Brain microvascular endothelial cell (primary cell): ENCODE measurements around the gene ATP13A2.
"Not testable (repeated sequence)": the region's sequence is repeated elsewhere in the genome, so short reads cannot be mapped to it uniquely, and the experiment has no call there.

Experiments used
- DNase-seq: peaks from one replicate; pipeline ENCODE4 v3.0.0-alpha.2; 2020
- H3K27ac ChIP-seq: fragments of 250-450 bp; sonication (Bioruptor Pico); 2 replicates; pipeline ENCODE4 v1.5.1; 2020; ENCODE audit warnings: mild to moderate bottlenecking, moderate library complexity
- H3K27me3 ChIP-seq: fragments of 250-450 bp; sonication (Bioruptor Pico); replicated peaks from 2 replicates; pipeline ENCODE4 v1.5.1; 2020; ENCODE audit warnings: mild to moderate bottlenecking
- H3K36me3 ChIP-seq: fragments of 250-450 bp; sonication (Bioruptor Pico); replicated peaks from 2 replicates; pipeline ENCODE4 v1.5.1; 2020; ENCODE audit warnings: mild to moderate bottlenecking
- H3K4me3 ChIP-seq: 2 replicates; pipeline ENCODE4 v1.5.1; 2011; ENCODE audit warnings: low read depth, mild to moderate bottlenecking, control low read depth, low read length, moderate library complexity
- in situ Hi-C: cut with HindIII; loops from 2 replicates; pipeline ENCODE4 v1.10.0; 2017; ENCODE audit warnings: low sequenced_read_pairs, low pct_ligation_motif_present
- TF ChIP-seq, protein P1 (sequence below): IDR thresholded peaks from 2 replicates; pipeline ENCODE4 v1.5.1; 2011; ENCODE audit warnings: low read depth, mild to moderate bottlenecking, moderate library complexity, low read length, control low read depth, inconsistent platforms; ENCODE audit errors: missing control alignments

Gene ATP13A2

GRCh38 chr1:16956775-16957174 is 55.0 kb downstream of the ATP13A2 start:
- H3K27ac ChIP-seq, result no peak overlapping the region
- peaks cover 4% of the 10 kb centered on the region for H3K36me3 ChIP-seq
- no peaks in the 10 kb centered on the region for H3K27me3 ChIP-seq
- in situ Hi-C loops, result no loop called here
- no peak for DNase-seq
- TF ChIP-seq, protein P1, sequence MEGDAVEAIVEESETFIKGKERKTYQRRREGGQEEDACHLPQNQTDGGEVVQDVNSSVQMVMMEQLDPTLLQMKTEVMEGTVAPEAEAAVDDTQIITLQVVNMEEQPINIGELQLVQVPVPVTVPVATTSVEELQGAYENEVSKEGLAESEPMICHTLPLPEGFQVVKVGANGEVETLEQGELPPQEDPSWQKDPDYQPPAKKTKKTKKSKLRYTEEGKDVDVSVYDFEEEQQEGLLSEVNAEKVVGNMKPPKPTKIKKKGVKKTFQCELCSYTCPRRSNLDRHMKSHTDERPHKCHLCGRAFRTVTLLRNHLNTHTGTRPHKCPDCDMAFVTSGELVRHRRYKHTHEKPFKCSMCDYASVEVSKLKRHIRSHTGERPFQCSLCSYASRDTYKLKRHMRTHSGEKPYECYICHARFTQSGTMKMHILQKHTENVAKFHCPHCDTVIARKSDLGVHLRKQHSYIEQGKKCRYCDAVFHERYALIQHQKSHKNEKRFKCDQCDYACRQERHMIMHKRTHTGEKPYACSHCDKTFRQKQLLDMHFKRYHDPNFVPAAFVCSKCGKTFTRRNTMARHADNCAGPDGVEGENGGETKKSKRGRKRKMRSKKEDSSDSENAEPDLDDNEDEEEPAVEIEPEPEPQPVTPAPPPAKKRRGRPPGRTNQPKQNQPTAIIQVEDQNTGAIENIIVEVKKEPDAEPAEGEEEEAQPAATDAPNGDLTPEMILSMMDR, result no peak
- H3K4me3 ChIP-seq, result no peak overlapping the region

DNA sequence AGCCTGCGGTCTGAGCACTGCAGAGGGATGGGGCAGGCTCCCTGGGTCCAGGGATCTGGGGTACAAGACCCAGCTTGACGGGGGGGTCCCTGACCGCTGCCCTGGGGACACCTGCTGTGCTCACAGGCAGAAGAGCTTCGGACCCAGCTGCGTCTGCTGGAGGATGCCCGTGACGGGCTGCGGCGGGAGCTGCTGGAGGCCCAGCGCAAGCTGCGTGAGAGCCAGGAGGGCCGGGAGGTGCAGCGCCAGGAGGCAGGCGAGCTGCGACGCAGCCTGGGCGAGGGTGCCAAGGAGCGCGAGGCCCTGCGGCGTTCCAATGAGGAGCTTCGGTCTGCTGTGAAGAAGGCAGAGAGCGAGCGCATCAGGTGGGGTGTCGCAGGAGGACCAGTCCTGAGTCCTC is 56.5 kb downstream of the ATP13A2 start:
- in situ Hi-C loops, result no loop called here
- Histone ChIP-seq H3K4me3 (no peak overlapping the region), H3K36me3 (peaks cover 4% of the 10 kb centered on the region), H3K27me3 (no peaks in the 10 kb centered on the region), H3K27ac (no peak overlapping the region)
- no peak for DNase-seq
- TF ChIP-seq, protein P1, result no peak

DNA sequence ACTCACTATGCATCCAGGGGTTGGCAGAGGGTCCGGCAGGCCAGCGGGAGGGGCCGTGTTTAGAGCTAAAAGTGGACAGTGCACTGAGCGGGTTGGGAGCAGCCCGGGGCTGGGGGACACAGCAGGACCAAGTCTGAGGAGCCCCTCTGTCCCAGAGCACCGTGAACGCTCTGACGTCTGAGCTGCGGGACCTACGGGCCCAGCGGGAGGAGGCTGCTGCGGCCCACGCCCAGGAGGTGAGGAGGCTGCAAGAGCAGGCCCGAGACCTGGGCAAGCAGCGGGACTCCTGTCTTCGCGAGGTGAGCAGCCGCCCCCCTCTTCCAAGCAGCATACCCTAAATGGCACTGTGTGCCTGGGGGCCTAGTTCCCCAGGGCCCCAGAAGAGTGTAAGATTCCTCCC is 57.1 kb downstream of the ATP13A2 start:
- no peak overlapping the region for H3K4me3 ChIP-seq
- H3K27me3 ChIP-seq, result no peaks in the 10 kb centered on the region
- DNase-seq, result no peak
- in situ Hi-C loops, result no loop called here
- TF ChIP-seq, protein P1, result no peak
- no peak overlapping the region for H3K27ac ChIP-seq
- peaks cover 4% of the 10 kb centered on the region for H3K36me3 ChIP-seq

GRCh38 chr1:16952376-16952775 is 59.4 kb downstream of the ATP13A2 start:
- H3K27ac ChIP-seq, H3K4me3 ChIP-seq, H3K36me3 ChIP-seq, H3K27me3 ChIP-seq, DNase-seq, in situ Hi-C loops: not testable (repeated sequence)

- H3K27me3 ChIP-seq, H3K27ac ChIP-seq, DNase-seq, in situ Hi-C loops, H3K4me3 ChIP-seq: not testable (repeated sequence)
- H3K36me3 ChIP-seq, result peaks cover 12% of the 10 kb centered on the region
These were observed 62.7 kb downstream of the ATP13A2 start for GRCh38 chr1:16949026-16949425.

- in situ Hi-C loops, H3K27me3 ChIP-seq, DNase-seq, H3K27ac ChIP-seq, H3K4me3 ChIP-seq: not testable (repeated sequence)
- peaks cover 12% of the 10 kb centered on the region for H3K36me3 ChIP-seq
These were observed 63.3 kb downstream of the ATP13A2 start for GRCh38 chr1:16948282-16948891.

DNA sequence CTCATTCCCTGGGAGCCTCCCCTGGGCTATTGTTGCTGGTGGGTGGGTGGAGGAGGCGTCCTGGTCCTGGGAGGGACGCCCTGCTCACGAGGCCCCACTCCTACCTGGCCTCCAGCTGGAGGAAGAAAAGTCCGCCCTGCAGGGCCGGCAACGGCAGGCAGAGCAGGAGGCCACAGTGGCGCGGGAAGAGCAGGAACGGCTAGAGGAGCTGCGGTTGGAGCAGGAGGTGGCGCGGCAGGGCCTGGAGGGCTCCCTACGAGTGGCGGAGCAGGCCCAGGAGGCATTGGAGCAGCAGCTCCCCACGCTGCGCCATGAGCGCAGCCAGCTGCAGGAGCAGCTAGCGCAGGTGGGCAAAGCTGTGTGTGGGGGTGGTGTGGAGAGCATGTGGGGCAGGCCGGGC is 65.1 kb downstream of the ATP13A2 start:
- no peak overlapping the region for H3K4me3 ChIP-seq
- TF ChIP-seq, protein P1, result no peak
- no peak for DNase-seq
- H3K27ac ChIP-seq, result no peak overlapping the region
- peaks cover 12% of the 10 kb centered on the region for H3K36me3 ChIP-seq
- in situ Hi-C loops, result no loop called here
- no peaks in the 10 kb centered on the region for H3K27me3 ChIP-seq

- H3K4me3 ChIP-seq, DNase-seq, H3K27me3 ChIP-seq, H3K27ac ChIP-seq, in situ Hi-C loops: not testable (repeated sequence)
- peaks cover 12% of the 10 kb centered on the region for H3K36me3 ChIP-seq
These were observed 65.5 kb downstream of the ATP13A2 start for GRCh38 chr1:16946185-16946584.

DNA sequence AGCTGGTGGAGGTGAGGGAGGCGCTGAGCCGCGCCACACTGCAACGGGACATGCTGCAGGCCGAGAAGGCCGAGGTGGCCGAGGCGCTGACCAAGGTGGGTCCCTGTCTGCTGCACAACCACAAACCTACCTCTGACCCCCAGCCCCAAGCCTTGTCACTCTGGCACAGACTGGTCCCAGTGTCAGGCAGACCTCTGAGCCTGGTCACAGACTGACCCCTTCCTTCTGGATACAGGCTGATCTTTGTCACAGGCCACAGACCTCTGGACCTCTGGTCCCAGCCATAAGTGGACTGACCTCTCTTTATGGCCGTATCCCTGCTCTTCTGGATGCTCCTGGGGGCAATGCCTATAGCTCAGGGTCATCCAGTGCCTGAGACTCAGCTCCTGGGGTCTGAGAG is 66.2 kb downstream of the ATP13A2 start:
- DNase-seq, H3K27ac ChIP-seq, H3K27me3 ChIP-seq, H3K4me3 ChIP-seq, in situ Hi-C loops: not testable (repeated sequence)
- peaks cover 12% of the 10 kb centered on the region for H3K36me3 ChIP-seq
